ENCODE data around the gene PRKAG3. TPM values are rescaled to one million over a fixed set of nuclear protein-coding genes. Genes with fewer than 3 reads are reported as not detected.

PRKAG3 gene
- total RNA-seq, result not detected in 2 replicates

- FAIRE-seq, result peak; percentile 13
- TF ChIP-seq CTCF (IDR thresholded peaks at IDR 0.05; ENCODE audit: insufficient read depth, low read length, severe bottlenecking), result no peak
- no peak for DNase-seq (ENCODE audit: low read depth)
- peaks cover 2% of the 10 kb centered on the region for H3K27me3 ChIP-seq (ENCODE audit: control insufficient read depth, insufficient read depth, low read length)
- no peak within 1 kb of the TSS for H3K4me3 ChIP-seq (ENCODE audit: low read depth, low read length)
- no peaks in the 10 kb centered on the region for H3K36me3 ChIP-seq (ENCODE audit: control insufficient read depth, insufficient read depth, low read length)
Observed at GRCh38 chr2:218831378-218831990, at the start of gene PRKAG3. Gene PRKAG3, minus strand, starts transcription at chr2:218831803.

GRCh38 chr2:218880859-218881594 lies 49.4 kb upstream of the PRKAG3 start:
- H3K4me3 ChIP-seq (ENCODE audit: low read depth, low read length), result peak overlapping the region; percentile 43
- FAIRE-seq (no peak), DNase-seq (ENCODE audit: low read depth) (no peak)
- TF ChIP-seq CTCF (IDR thresholded peaks at IDR 0.05; ENCODE audit: insufficient read depth, low read length, severe bottlenecking), result no peak
- no peaks in the 10 kb centered on the region for H3K36me3 ChIP-seq (ENCODE audit: control insufficient read depth, insufficient read depth, low read length)
- H3K27me3 ChIP-seq (ENCODE audit: control insufficient read depth, insufficient read depth, low read length), result peaks cover 2% of the 10 kb centered on the region

- peak within 1 kb of the TSS; percentile 43 for H3K4me3 ChIP-seq (ENCODE audit: low read depth, low read length)
- FAIRE-seq, result no peak
- no peak for DNase-seq (ENCODE audit: low read depth)
- no peak for TF ChIP-seq CTCF (IDR thresholded peaks at IDR 0.05; ENCODE audit: insufficient read depth, low read length, severe bottlenecking)
- H3K36me3 ChIP-seq (ENCODE audit: control insufficient read depth, insufficient read depth, low read length), result no peaks in the 10 kb centered on the region
- H3K27me3 ChIP-seq (ENCODE audit: control insufficient read depth, insufficient read depth, low read length), result peaks cover 2% of the 10 kb centered on the region
Observed at GRCh38 chr2:218880102-218880858, 48.7 kb upstream of the PRKAG3 start, which contains the start of gene WNT10A. Gene WNT10A, plus strand, starts transcription at chr2:218880852. Its CDS starts 144 bp downstream, at chr2:218880996.

- H3K36me3 ChIP-seq (ENCODE audit: control insufficient read depth, insufficient read depth, low read length), result no peaks in the 10 kb centered on the region
- no peak for TF ChIP-seq CTCF (IDR thresholded peaks at IDR 0.05; ENCODE audit: insufficient read depth, low read length, severe bottlenecking)
- peak overlapping the region; percentile 43 for H3K4me3 ChIP-seq (ENCODE audit: low read depth, low read length)
- no peak for DNase-seq (ENCODE audit: low read depth)
- H3K27me3 ChIP-seq (ENCODE audit: control insufficient read depth, insufficient read depth, low read length), result peaks cover 2% of the 10 kb centered on the region
- FAIRE-seq, result no peak
Observed at GRCh38 chr2:218879776-218880101, 48.1 kb upstream of the PRKAG3 start.

- TF ChIP-seq CTCF (IDR thresholded peaks at IDR 0.05; ENCODE audit: insufficient read depth, low read length, severe bottlenecking), result no peak
- Histone ChIP-seq H3K4me3 (ENCODE audit: low read depth, low read length) (no peak overlapping the region), H3K36me3 (ENCODE audit: control insufficient read depth, insufficient read depth, low read length) (no peaks in the 10 kb centered on the region), H3K27me3 (ENCODE audit: control insufficient read depth, insufficient read depth, low read length) (peaks cover 6% of the 10 kb centered on the region)
- FAIRE-seq (no peak), DNase-seq (ENCODE audit: low read depth) (no peak)
Observed at GRCh38 chr2:218878926-218879761, 47.5 kb upstream of the PRKAG3 start.
